ENCODE results near the gene CNKSR3. TPM values are rescaled to one million over a fixed set of nuclear protein-coding genes. Genes with fewer than 3 reads are reported as not detected.

CNKSR3 gene
- total RNA-seq, 1 donor from 2014 or later, result 9.5 TPM

DNA sequence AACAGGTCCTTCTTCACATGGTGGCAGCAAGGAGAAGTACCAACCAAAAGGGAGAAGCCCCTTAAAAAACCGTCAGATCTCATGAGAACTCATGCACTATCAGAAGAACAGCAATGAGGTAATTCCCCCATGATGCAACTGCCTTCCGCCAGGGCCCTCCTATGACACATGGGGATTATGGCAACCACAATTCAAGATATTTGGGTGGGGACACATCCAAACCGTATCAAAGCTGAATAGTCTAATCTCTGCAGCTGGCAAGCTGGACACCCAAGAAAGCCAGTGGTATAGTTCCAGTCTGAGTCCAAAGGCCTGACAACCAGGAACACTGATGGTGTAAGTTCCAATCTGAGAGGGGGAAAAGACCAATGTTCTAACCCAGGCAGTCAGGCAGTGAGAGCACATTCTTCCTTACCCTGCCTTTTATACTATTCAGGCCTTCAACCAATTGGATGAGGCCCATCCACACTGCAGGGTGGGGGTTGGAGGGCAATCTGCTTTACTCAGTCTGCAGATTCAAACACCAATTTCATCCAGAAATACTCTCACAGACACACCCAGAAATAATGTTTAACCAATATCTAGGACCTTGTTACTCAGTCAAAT is 17.9 kb upstream of the CNKSR3 start:
- no peak for DNase-seq
- no peak for ATAC-seq
- H3K9me3 ChIP-seq, result no peaks in the 10 kb centered on the region
- no peaks in the 10 kb centered on the region for H3K27me3 ChIP-seq (ENCODE audit: low read depth)
- H3K4me3 ChIP-seq, result no peak overlapping the region
- H3K36me3 ChIP-seq, result no peaks in the 10 kb centered on the region
- H3K4me1 ChIP-seq, result no peaks in the 10 kb centered on the region
- intact Hi-C loops (cut with DNase I), result no loop called here
- TF ChIP-seq, protein P1, sequence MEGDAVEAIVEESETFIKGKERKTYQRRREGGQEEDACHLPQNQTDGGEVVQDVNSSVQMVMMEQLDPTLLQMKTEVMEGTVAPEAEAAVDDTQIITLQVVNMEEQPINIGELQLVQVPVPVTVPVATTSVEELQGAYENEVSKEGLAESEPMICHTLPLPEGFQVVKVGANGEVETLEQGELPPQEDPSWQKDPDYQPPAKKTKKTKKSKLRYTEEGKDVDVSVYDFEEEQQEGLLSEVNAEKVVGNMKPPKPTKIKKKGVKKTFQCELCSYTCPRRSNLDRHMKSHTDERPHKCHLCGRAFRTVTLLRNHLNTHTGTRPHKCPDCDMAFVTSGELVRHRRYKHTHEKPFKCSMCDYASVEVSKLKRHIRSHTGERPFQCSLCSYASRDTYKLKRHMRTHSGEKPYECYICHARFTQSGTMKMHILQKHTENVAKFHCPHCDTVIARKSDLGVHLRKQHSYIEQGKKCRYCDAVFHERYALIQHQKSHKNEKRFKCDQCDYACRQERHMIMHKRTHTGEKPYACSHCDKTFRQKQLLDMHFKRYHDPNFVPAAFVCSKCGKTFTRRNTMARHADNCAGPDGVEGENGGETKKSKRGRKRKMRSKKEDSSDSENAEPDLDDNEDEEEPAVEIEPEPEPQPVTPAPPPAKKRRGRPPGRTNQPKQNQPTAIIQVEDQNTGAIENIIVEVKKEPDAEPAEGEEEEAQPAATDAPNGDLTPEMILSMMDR (IDR thresholded peaks at IDR 0.05), result no peak
- no peak overlapping the region for H3K27ac ChIP-seq

DNA sequence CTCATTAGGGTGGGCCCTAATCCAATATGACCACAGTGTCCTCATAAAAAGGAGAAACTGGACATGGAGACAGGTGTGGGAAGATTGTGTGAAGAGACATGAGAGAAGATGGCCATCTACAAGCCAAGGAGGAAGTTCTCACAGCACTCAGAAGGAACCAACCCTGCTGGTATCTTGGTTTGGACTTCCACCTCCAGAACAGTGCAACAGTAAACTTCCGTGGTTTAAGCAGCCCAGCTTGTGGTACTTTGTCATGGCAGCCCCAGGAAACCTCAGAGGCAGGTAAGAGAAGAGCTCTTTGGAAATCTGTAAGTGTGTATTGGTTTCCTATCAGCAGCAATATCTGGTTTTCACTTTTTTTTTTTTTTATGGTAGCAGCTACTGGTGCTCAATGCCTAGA is 16.5 kb upstream of the CNKSR3 start:
- no peak for DNase-seq
- H3K9me3 ChIP-seq, result no peaks in the 10 kb centered on the region
- TF ChIP-seq, protein P1 (IDR thresholded peaks at IDR 0.05), result no peak
- no peaks in the 10 kb centered on the region for H3K4me1 ChIP-seq
- ATAC-seq, result no peak
- H3K36me3 ChIP-seq, result no peaks in the 10 kb centered on the region
- H3K27me3 ChIP-seq (ENCODE audit: low read depth), result no peaks in the 10 kb centered on the region
- H3K27ac ChIP-seq, result no peak overlapping the region
- H3K4me3 ChIP-seq, result no peak overlapping the region
- intact Hi-C loops (cut with DNase I), result no loop called here

DNA sequence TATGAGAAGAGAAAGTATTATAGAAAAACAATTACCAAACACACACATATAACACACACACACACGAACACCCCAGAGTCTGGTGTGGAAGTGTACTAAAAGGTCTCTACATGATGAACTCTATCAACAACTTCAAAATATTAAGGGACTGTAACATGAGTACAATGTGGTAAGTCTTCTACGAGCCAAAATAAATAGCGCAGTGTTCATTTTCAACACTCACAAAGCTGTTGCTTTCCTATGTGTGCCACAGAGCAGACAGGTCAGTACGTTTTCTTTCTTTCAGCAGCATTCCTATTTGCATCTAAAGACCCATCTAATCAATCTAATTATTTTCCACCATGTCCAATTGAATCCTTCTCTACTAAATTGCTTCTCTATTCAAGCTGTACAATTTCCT is 12.1 kb upstream of the CNKSR3 start:
- H3K4me3 ChIP-seq, result no peak overlapping the region
- TF ChIP-seq, protein P1 (IDR thresholded peaks at IDR 0.05), result no peak
- intact Hi-C loops (cut with DNase I), result no loop called here
- ATAC-seq (no peak), DNase-seq (no peak)
- H3K9me3 ChIP-seq, result no peaks in the 10 kb centered on the region
- H3K27ac ChIP-seq, result no peak overlapping the region
- H3K27me3 ChIP-seq (ENCODE audit: low read depth), result no peaks in the 10 kb centered on the region
- no peaks in the 10 kb centered on the region for H3K36me3 ChIP-seq
- no peaks in the 10 kb centered on the region for H3K4me1 ChIP-seq

DNA sequence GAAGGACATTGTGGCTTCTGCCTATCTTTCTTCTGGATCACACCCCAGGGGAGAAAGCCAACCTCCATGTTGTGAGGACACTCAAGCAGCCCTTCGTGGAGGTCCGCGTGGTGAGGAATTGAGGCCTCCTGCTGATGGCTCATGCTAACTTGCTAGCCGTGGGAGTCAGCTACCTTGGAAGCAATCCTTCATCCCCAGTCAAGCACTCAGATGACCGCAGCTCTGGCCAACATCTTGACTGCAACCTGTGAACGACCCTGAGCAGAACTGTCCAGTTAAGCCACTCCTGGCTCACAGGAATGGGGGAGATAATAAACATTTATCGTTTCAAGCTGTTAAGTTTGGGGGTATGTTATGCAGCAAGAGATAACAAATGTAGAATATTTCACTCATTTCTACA is 10.9 kb upstream of the CNKSR3 start:
- no peak overlapping the region for H3K4me3 ChIP-seq
- H3K36me3 ChIP-seq, result no peaks in the 10 kb centered on the region
- TF ChIP-seq, protein P1 (IDR thresholded peaks at IDR 0.05), result no peak
- DNase-seq (no peak), ATAC-seq (no peak)
- intact Hi-C loops (cut with DNase I), result no loop called here
- H3K27me3 ChIP-seq (ENCODE audit: low read depth), result no peaks in the 10 kb centered on the region
- H3K27ac ChIP-seq, result no peak overlapping the region
- no peaks in the 10 kb centered on the region for H3K9me3 ChIP-seq
- no peaks in the 10 kb centered on the region for H3K4me1 ChIP-seq

DNA sequence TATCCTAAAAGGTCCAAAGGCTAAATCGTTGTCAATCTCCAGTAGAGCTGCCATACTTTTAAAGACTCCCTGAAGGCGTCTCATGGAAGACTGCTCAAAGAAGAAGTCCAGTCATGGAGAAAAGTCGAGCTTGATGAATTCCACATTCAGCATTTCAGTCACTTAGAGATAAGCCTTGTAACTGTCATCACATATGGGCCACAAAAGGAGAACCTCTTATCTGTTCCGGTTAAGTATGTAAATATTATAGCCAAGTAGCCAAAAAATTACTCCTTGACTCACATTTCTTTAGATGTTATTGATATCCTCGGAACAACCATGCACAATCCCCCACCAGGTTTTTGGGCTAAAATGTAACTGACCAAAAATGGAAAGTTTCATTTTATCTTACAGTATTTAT is 9.8 kb upstream of the CNKSR3 start:
- intact Hi-C loops (cut with DNase I), result no loop called here
- TF ChIP-seq, protein P1 (IDR thresholded peaks at IDR 0.05), result no peak
- H3K27me3 ChIP-seq (ENCODE audit: low read depth), result no peaks in the 10 kb centered on the region
- DNase-seq (no peak), ATAC-seq (no peak)
- no peaks in the 10 kb centered on the region for H3K9me3 ChIP-seq
- H3K36me3 ChIP-seq, result no peaks in the 10 kb centered on the region
- peaks cover 4% of the 10 kb centered on the region for H3K4me1 ChIP-seq
- no peak overlapping the region for H3K4me3 ChIP-seq
- no peak overlapping the region for H3K27ac ChIP-seq

All from lower lobe of right lung (tissue), 2 donors.